Hepatic stellate cell (primary cell): Measurements from ENCODE around the gene SYNJ2.
A peak's percentile ranks its signal among the peaks of the same experiment; 100 is the strongest.
"Not testable (repeated sequence)": the region's sequence is repeated elsewhere in the genome, so short reads cannot be mapped to it uniquely, and the experiment has no call there.

ENCODE experiments used
- DNase-seq: peaks from one replicate; pipeline ENCODE4 v3.0.0; 2011; ENCODE audit warnings: low spot score

SYNJ2 gene, protein sequence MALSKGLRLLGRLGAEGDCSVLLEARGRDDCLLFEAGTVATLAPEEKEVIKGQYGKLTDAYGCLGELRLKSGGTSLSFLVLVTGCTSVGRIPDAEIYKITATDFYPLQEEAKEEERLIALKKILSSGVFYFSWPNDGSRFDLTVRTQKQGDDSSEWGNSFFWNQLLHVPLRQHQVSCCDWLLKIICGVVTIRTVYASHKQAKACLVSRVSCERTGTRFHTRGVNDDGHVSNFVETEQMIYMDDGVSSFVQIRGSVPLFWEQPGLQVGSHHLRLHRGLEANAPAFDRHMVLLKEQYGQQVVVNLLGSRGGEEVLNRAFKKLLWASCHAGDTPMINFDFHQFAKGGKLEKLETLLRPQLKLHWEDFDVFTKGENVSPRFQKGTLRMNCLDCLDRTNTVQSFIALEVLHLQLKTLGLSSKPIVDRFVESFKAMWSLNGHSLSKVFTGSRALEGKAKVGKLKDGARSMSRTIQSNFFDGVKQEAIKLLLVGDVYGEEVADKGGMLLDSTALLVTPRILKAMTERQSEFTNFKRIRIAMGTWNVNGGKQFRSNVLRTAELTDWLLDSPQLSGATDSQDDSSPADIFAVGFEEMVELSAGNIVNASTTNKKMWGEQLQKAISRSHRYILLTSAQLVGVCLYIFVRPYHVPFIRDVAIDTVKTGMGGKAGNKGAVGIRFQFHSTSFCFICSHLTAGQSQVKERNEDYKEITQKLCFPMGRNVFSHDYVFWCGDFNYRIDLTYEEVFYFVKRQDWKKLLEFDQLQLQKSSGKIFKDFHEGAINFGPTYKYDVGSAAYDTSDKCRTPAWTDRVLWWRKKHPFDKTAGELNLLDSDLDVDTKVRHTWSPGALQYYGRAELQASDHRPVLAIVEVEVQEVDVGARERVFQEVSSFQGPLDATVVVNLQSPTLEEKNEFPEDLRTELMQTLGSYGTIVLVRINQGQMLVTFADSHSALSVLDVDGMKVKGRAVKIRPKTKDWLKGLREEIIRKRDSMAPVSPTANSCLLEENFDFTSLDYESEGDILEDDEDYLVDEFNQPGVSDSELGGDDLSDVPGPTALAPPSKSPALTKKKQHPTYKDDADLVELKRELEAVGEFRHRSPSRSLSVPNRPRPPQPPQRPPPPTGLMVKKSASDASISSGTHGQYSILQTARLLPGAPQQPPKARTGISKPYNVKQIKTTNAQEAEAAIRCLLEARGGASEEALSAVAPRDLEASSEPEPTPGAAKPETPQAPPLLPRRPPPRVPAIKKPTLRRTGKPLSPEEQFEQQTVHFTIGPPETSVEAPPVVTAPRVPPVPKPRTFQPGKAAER (N-terminal part only)

DNA sequence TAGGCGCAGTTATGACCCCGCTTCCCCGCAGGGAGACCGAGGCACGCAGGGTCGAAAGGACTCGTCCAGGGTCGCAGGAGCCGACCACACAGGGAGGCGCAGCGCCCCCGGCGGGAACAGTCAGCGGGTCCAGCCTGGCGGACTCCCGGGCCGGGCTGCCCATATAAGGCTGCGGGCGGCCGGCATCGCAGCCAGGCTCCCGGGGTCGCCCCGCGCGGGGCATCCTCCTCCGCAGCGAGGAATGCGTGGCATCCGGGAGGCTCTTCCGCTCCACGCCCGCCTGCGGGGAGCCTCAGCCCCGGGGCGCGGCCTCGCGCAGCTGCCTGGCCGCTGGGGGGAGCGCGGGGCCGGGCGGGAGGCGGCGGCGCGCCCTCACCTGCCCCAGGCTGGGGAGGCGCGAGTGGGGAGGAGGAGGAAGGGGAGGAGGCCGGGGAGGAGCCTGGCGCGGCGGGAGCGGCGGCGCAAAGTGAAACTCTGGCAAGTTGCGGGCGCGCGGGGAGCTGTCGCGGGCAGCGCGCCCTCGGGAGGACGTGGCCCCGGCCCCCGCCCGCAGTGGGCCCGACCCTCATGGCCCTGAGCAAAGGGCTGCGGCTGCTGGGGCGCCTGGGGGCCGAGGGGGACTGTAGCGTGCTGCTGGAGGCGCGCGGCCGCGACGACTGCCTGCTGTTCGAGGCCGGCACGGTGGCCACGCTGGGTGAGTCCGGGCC, at the start of gene SYNJ2:
Gene SYNJ2, plus strand, starts transcription at position 469 of the 707 bp plus-strand sequence. Its CDS starts 99 bp downstream, at position 568.
- peak; percentile 90 for DNase-seq

DNA sequence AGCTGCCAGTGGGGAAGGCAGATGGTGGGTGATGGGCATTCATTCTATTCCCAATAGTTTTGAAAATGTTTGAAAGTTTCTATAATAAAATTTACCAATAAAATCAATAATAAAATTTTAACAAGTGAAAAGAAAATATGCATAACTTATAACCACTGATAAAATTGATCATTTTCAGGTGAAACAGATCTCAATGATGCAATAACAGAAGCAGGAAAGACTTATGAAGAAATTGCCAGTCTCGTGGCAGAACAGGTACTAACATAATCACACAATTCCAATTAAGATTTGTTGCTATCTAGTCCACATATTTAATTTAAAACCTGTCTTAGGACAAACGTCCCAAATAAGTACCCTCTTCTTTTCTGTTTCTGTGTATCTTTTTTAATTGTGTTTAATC, 45.9 kb upstream of the SYNJ2 start:
- DNase-seq = no peak

DNA sequence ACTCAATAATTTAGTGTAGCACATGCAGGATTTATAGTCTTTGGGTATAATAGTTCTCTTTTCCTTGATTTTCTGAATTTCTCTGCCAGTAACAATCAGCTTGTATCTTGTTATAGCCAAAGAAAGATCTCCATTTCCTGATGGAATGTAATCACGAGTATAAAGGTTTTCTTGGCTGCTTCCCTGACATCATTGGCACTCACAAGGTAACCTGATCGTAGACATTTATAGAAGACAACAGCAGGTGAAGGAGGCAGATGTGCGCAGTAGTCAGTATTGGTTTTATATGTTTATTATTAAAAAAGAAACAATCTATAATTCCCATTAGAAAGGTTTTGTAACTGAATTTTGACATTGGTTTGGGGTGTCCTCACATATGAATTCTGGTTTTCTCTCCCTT, 44.3 kb upstream of the SYNJ2 start:
- DNase-seq = no peak

DNA sequence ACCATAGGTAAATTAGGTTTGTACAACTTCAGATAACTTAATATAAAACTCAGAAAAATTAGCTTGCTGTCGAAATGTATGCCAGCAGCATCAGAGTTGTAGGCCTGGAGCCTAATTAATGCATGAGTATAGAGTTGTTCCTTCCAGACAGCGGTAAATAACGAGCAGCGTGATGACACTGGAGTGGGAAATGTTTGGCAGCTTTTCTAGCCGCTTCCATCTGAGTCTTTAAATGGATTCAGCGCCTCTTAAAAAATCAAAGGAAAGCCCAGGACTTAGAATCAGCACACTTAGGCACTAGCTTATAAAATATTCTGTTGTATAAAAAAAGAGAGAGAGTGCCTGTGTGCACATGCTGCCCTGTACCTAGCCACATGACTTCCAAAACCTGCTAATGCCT, 43.7 kb upstream of the SYNJ2 start:
- DNase-seq = no peak

DNA sequence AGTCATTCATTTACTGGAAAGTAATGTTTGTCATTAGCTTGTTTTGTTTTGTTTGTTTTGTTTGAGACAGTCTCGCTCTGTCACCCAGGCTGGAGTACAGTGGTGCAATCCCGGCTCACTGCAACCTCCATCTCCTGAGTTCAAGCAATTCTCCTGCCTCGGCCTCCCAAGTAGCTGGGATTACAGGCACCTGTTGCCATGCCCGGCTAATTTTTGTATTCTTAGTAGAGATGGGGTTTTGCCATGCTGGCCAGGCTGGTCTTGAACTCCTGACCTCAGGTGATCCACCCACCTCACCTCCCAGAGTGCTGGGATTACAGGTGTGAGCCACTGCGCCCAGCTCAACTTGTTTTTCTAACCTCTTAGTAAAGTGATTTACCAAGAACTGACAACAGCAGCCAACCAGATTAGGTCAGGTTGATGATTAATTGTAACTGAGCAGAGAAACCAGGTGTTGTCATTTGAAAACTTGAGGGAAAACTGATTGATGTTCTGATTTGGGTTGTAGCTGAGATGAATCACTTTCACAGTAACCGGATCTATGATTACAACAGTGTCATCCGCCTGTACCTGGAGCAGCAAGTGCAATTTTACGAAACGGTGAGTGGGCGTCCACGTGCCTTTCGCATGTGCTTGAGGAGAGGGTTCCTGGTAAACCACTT, 41.2 kb upstream of the SYNJ2 start:
- not testable (repeated sequence) for DNase-seq

DNA sequence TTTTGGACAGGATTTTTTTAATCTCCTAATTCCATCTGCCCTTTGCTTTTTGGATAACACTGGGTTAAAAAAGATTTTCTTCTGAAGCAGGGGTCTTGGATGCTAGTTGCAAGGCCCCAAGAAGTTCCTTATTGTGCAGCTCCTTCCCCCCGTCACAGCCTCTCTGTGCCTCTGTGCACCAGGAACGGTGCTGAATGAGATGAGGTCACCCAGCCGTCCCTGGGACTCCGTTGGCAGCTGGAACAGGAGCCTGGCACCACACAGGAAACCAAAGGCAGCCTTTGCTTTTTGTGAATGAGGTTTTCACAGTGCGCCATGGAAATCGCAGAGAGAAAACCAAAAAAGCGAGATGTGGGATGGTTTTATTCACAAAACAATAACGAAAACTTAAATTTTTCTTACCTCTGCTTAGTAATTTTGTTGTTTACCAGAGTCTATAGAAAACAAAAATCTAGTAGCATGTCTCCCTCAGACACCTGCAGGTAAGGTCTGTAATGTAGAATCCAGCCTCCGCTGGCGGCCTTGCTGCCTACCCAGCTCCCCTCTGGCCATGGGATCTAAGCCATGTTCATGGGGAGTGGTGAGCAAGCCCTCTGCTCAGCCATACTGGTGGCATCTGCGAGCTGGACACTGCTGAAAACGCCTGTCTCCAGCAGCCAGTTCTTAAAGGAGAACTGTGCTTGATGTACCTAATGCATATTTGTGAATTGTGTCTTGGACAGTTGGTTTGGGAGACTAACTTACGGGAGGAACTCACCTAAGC, 40.4 kb upstream of the SYNJ2 start:
- DNase-seq = no peak

DNA sequence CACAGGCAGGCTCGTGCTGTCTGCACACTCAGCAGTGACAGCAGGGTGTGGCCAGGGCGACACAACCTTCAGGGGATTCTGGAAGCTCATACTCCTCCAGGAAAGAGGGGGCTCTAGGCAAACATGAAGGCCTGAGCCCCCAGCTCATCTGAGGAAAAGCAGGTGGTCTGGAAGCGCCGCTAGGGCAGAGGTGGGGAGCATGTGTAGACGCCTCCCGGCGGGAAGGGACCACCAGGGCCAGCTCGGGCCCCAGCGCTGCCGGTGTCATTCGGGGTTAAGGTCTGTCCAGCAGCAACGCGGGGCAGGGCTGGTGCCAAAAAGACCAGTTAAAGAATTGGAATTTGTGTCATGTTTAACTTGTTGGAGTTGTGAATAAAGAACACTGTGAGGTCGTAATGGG, 39.3 kb upstream of the SYNJ2 start:
- DNase-seq = no peak

DNA sequence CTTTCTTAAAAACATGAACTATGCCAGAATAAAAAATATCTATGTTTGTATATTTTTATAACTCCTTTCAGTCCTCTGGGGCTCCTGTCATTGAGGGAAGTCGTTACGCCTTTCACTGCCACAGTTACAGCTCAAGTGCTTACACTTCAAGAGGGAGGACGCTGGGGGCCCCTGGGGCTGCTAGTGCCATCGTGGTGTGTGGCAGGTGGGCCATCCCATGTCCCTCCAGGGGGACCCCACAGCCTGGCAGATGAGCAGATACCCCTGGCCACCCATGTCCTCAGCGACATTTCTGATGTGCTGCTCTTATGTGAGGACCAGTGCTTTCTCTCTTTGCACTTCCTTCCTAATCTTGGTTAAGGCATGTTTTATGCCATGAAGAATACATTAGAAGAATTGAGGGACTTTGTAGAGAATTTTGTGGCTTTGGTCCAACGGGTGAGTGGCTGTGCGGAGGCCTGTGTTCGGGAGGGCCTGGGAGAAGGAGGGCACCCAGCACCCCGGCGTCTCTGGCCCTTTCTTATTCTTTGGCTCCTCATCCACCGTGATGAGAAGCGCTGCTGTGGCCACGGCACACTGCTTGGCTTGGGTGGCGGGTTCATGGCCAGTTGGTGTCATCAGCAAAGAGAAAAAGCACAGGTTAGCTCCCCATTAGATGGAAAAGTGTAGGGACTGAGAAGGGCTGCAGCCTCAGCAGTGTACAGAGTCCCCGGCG, 38.3 kb upstream of the SYNJ2 start:
- no peak for DNase-seq

DNA sequence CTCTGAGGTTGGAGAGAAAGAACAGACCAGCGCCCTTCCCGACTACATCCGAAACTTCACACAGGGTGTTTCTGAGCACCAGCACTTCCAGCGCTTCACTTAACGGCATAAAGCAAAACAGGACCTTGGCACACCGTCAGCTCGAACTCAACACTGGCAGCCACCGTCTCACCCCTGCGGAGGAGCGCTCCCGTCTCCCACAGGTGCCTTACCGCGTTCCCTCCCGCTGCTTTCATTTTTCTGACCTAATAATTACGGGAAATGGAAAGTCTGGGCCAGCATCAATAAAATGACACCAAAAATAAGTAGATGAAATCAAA, 37.7 kb upstream of the SYNJ2 start:
- DNase-seq = no peak

DNA sequence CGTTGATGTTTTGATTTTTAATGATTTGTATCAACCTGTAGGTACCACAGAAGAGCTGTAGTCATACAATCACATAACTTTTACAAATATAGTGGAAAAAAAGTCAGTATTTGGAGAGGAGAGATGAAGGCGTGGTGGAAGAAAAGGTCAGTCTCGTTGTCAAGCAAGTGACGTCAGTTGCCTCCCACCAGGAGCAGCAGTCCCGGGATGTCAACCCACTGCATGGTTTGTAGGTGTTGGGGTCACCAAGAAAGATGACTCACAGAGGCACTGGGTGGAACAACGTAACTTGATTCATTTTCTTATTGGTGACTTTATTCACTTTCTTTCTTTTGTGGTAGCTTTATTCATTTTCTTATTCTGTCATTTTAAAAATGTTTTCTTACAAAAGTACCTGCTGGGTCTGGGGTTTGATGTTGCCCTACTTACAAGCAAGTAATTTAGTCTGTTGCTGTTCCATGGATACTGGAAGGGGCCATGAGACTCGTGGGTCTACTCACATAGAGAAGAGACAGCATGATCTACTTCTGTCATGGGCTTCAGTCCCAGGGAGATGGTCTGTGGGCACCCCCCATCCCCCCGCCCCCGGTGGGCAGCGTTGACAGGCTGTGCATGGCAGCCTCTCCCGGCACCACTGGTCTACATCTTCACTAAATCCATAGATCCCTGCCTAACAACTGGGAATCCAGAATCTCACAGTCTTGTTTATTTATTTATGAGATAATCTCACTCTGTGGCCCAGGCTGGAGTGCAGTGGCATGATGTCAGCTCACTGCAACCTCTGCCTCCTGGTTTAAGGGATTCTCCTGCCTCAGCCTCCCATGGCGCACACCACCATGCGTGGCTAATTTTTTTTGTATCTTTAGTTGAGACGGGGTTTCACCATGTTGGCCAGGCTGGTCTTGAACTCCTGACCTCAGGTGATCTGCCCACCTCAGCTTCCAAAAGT, 36.4 kb upstream of the SYNJ2 start:
- DNase-seq = no peak

DNA sequence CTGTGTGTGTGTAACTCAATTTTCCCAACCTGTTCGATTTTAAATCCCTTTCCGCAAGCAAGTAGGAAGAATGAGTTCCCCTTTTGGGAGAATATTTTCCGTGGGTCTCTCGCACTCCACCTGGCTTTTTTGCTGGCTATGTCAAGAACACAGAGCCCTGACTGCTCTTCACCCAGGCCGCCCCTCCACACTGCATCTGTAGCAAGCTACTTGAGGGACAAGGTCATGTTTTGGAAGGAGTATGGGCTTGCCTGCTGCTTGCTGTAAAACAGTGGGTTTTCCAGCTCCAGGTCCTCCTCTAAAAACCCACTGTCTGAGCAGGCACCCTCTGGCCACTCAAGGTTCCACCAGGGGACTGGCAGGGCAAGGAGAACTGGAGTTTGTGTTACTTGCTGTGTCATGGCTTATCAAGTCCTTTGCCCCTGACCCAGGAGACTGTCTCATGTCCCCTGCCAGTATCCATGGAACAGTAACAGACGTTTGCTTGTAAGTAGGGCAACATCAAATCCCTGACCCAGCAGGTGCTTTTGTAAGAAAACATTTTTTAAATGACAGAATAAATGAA, 35.5 kb upstream of the SYNJ2 start:
- no peak for DNase-seq

DNA sequence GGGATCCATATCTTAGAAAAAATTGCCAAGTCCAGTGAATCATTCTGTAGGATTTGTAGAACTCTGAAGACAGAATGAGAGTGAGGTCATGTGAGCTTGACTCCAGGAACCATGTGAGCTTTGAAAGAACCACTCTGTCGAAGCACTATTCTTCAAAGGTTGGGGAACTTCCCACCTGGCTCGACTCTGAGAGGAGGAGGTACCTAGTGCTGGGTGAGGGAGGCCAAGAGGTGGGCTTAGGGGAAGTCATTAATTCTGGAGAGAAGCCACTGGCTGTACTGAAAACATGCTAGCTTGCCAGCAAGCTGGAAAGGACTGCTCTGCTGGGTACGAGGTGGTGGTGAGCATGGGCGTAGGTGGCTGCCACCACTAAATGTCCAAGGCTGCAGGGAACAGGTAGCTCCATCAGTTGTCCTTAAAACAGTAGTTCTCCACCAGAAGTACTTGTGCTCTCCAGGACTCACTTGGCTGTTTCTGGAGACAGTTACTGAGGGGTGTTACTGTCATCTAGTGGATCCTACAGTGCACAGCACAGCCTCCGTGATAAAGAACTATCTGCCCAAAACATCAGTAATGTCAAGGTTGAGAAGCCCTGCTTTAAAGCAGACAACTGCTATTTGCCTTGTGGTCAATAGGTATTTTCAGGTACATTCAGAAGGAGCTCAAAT, 34.7 kb upstream of the SYNJ2 start:
- DNase-seq = no peak

DNA sequence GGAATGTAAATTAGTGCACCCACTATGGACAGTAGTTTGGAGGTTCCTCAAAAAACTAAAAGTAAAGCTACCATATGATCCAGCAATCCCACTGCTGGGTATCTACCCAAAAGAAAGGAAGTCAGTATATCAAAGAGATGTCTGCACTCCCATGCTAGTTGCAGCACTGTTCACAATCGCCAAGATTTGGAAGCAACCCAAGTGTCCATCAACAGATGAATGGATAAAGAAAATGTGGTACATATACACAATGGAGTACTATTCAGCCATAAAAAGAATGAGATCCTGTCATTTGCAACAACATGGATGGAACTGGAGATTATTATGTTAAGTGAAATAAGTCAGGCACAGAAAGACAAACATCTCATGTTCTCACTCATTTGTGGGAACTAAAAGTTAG, 30.8 kb upstream of the SYNJ2 start:
- DNase-seq = not testable (repeated sequence)

DNA sequence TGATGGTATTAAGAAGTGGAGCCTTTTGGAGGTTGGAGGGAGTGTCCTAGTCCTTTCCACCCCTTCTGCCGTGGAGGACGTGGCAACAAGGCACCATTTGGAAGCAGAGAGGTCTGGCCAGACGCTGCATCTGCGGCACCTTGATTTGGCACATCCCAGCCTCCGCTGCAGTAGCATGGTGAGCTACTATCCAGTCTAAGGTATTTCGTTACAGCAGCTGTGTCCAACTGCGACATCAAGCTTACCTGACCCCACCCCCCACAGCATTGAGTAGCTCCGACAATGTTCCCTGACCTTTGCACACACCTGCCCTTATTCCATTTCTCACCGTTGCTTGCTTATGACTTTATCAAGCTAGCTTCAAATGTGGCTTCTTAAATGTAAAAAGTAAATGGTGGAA, 29.8 kb upstream of the SYNJ2 start:
- DNase-seq = no peak

DNA sequence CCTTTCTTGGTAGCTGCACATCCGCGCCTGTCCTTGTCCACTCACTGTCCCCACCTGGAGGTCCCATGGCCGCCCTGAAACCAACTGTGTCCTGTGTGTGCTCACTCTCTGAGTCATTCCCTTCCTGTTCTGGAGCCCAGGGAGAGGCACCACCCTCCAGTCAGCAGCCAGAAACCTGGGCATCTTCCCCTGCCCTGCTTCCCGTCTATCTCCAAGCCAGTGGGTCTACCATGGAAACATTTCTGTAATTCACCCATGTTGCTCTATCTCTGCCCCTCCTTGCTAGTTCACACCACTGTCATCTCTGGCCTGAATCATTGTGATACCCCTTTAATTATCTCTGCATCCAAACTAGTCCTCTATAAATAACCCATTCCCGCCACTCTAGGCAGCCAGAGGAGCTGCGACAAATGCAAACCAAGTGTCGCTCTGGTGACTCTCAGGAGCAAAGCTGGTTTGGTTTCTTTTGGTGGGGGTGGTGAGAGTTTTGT, 28.8 kb upstream of the SYNJ2 start:
- DNase-seq = no peak

DNA sequence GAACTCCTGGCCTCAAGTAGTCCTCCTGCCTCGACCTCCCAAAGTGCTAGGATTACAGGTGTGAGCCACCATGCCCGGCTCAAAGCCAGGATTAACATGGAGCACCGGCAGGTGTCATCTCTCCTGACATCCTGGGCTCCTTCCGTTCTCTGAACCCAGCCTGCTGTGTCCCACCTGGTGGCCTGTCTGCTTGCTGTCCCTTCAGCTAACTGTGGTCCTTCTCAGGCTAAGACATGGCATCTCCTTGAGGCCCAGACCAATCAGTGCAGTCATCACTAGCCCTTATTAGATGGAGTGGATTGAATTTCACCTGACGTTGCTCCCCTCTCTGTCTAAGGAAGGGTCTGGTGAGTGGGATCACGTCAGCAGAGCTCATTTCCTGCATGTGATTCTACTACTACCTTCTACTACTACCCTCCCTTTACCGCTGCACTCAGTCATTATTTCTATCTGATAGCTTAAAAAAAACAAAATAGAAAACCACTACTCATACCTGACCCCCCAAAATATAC, 28.0 kb upstream of the SYNJ2 start:
- no peak for DNase-seq
